GM18520 (cell line): ENCODE data around the gene OOSP4A.
"Not testable (repeated sequence)": the region's sequence is repeated elsewhere in the genome, so short reads cannot be mapped to it uniquely, and the experiment has no call there.

Experiments
- ATAC-seq: cut with Tn5 transposase; IDR thresholded peaks from one replicate; pipeline ENCODE4 v1.9.1; 2021; ENCODE audit not compliant: unreplicated experiment

The OOSP4A gene

GRCh38 chr11:59973097-59973496 lies 9.3 kb downstream of the OOSP4A start:
- no peak for ATAC-seq

GRCh38 chr11:59981106-59981770 lies 17.4 kb downstream of the OOSP4A start:
- no peak for ATAC-seq

DNA sequence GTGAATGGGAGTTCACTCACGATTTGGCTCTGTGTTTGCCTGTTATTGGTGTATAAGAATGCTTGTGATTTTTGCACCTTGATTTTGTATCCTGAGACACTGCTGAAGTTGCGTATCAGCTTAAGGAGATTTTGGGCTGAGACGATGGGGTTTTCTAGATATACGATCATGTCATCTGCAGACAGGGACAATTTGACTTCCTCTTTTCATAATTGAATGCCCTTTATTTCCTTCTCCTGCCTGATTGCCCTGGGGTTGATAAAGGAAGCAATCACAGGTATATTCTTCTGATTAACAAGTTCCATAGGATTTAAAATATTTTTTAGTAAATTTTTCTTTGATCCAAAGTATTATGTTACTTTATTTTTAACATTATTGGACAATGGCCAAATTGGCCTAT lies 18.2 kb downstream of the OOSP4A start:
- ATAC-seq, result not testable (repeated sequence)

DNA sequence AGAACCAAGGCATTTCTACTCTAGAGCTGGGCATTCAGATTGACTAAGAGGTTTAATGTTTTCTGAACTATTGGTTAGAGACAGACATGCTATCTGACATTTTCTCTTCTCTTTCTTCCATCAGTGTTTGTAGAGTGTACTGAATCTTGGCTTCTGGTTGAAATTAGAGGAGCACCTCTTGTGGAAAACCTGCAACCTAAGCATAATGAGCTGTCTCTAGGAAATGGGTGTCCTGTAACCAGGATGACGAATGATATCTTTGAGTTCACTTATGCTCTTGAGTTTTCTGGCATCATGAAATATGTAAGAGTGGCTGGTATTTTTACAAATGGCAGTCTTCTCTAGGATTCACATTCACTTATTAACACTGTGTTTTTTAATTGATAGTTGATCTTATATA lies 19.4 kb downstream of the OOSP4A start:
- ATAC-seq, result no peak

GRCh38 chr11:59984368-59984767 lies 20.5 kb downstream of the OOSP4A start:
- no peak for ATAC-seq

- no peak for ATAC-seq
These were observed 26.6 kb downstream of the OOSP4A start for GRCh38 chr11:59990421-59990820.

- ATAC-seq, result no peak
These were observed 28.6 kb downstream of the OOSP4A start for GRCh38 chr11:59992425-59992824.

DNA sequence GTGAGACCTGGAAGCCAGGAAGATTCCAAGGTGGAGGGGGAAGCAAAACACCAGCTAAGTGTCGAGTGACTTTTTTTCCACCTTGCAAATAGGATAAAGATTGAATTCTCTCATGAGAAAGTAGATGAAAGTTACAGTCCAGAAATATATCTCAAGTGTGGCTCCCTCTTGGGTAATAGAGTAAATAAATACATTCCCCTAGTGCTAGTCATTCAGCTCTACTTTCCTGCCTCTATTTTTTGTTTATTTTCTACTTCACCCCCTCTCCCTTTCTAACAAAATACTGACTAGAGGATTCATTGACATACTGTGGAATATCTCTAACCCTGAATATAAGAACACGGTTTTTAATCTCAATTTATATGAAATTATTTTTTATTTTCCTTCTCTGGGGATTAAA lies 34.0 kb downstream of the OOSP4A start:
- no peak for ATAC-seq

DNA sequence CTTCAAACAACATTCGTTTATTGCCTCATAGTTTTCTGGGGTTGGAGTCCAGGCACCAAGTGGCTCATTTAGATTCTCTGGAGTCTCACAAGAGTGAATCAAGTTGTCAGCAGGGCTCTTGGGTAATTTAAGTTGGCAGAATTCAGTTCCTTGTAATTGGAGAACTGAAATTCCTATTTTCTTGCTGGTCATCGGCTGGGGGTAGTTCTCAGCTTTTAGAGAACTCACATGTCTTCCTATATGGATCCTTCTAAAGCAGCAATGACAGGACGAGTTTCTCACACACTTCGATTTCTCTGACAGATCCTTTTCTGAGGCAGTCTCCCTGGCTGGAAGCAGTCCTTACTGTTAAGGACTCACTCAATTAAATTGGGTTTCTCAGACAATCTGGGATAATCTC lies 35.9 kb downstream of the OOSP4A start:
- ATAC-seq, result no peak

DNA sequence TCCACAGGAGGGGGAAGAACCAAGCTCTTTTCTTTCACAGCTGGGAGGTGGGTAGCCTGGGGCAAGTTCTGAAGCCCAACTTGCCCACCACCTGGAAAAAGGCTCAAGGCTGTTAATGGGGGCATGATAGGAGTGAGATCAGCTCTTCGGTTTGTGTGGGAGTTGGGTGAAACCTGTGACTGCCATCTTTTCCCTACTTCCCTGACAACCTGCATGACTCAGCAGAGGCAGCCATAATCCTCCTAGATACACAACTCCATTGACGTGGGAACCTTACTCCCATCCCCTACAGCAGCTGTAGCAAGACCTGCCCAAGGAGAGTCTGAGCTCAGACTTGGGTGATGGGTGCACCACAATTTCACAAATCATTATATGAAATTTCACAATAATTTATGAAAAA lies 39.9 kb downstream of the OOSP4A start:
- no peak for ATAC-seq

GRCh38 chr11:60005360-60005759 lies 41.5 kb downstream of the OOSP4A start:
- ATAC-seq, result no peak

GRCh38 chr11:60016881-60017280 lies 53.0 kb downstream of the OOSP4A start, which contains the start of gene OOSP4B:
TSS of gene OOSP4B (plus strand) at chr11:60017181.
- no peak for ATAC-seq

- no peak for ATAC-seq
These were observed 54.2 kb downstream of the OOSP4A start for GRCh38 chr11:60018058-60018457.
